Forelimb muscle (tissue), 1 donor: ENCODE data around the gene ZNF532. TPM values are rescaled to one million over a fixed set of nuclear protein-coding genes. Genes with fewer than 3 reads are reported as not detected.
A peak's percentile ranks its signal among the peaks of the same experiment; 100 is the strongest.
"Not testable (repeated sequence)": the region's sequence is repeated elsewhere in the genome, so short reads cannot be mapped to it uniquely, and the experiment has no call there.

ENCODE experiments used
- DNase-seq: peaks from one replicate; pipeline ENCODE4 v3.0.0-alpha.2; 2013; ENCODE audit warnings: low read depth
- polyA plus RNA-seq: library from polyadenylated mRNA; unstranded; fragments of 120-200 nt; gene quantifications from one replicate; pipeline ENCODE4 v1.2.1, GENCODE V29; 2013; ENCODE audit not compliant: insufficient read length

Gene ZNF532
- polyA plus RNA-seq, 1 donor: 54.2 TPM

- no peak for DNase-seq
Observed at GRCh38 chr18:59008302-59008974, 143.8 kb downstream of the ZNF532 start.

- DNase-seq: no peak
Observed at GRCh38 chr18:59009846-59010245, 145.2 kb downstream of the ZNF532 start.

- DNase-seq: no peak
Observed at GRCh38 chr18:59011289-59011688, 146.6 kb downstream of the ZNF532 start.

DNA sequence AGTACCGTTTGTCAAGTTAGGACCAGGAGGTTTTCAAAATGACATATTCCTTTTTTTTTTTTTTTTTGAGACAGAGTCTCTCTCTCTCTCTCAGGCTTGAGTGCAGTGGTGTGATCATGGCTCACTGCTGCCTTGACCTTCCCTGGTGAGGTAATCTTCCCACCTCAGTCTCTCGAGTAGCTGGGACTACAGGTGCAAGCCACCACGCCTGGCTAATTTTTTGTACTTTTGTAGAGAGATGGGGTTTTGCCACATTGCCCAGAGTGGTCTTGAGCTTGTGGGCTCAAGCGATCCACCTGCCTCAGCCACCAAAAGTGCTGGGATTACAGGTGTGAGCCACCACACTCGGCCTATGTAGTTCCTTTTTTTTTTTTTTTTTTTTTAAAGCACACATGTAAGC, 147.1 kb downstream of the ZNF532 start:
- DNase-seq: no peak

DNA sequence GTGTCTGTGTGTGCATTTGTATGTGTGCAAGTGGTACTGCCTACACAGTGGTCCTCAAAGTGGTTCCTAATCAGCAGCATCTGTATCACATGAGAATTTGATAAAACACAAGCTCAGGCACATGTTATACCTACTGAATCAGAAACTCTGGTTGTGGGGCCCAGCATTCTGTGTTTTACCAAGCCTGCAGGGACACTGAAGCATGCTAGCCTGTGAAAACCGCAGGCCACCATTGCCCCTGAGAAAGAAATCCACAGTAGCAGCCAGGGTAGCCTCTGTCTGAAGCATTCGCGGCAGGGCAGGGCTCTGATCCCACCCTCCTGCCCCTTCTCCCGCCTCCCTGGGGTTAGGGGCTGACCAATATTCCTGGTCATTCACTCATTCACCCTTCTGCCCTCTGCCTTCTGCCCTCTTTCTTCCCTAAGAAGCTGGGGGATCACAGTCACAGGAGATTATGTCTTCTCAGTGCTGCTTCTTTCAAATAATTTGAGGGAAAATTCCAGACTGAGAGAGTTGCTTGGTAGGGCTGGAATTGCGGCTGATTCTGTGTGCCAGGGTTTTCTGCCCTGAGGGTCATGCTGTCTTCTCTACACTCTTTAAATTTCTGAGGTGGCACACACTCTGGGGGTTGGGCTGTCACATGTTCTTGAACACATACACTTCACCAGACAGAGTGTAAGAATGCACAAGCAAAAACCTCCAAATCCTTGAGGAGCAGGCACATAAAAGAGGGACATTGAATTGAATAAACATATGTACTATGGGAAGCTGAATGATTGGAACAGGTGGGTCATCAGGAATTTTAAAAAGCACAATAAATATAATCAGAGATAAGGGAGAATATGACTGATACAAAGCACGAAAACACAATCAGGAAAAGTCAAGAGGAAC, 148.4 kb downstream of the ZNF532 start:
- no peak for DNase-seq

DNA sequence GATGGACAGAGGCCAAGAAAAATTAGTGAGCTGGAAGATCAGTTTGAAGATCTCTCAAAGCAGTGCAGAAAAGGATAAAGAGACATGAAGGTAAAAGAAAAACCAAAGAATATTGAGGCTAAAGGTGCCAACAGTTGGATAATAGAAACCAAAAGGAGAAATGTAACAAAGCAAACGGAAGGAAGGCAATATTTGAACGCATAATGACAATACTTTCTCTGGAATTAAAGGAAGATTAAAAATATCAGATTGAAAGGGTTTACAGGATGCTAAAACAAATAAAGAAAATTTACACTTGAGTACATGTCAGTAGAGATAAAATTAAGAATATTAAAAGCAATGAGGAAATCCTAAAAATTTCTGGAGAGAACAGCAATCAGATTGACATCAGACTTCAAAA, 149.1 kb downstream of the ZNF532 start:
- DNase-seq: no peak

DNA sequence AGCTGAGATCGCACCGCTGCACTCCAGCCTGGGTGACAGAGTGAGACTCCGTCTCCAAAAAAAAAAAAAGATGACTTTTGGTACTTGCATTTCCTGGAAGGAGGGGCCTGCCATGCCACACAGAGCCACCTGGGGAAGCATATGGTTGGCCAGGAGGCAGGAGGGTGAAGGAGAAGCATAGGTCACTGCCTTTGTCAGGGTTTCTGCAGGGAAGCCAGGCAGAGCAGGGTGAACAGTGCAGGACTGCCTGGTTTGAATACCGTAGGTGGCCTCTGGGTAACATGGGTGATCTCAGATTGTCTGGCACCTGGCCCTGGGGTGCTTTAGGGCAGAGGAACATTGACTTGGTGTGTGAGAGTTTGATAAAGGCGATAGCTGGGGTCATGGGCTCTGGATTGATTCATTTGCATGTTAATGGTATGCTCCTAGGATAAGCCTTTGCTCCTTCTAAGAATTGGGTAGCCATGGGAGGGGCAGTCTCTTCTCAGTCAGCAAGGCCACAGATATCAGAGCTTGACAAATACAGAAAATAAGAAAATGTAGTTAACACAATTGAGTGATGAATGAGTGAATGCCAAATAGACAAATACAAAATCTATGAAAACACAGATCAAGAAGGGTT, 151.0 kb downstream of the ZNF532 start:
- no peak for DNase-seq

GRCh38 chr18:59021500-59021899, 156.8 kb downstream of the ZNF532 start:
- DNase-seq: no peak

GRCh38 chr18:59022167-59022945, 157.7 kb downstream of the ZNF532 start:
- peak; percentile 36 for DNase-seq

- DNase-seq: no peak
Observed at GRCh38 chr18:59024829-59025228, 160.2 kb downstream of the ZNF532 start.

DNA sequence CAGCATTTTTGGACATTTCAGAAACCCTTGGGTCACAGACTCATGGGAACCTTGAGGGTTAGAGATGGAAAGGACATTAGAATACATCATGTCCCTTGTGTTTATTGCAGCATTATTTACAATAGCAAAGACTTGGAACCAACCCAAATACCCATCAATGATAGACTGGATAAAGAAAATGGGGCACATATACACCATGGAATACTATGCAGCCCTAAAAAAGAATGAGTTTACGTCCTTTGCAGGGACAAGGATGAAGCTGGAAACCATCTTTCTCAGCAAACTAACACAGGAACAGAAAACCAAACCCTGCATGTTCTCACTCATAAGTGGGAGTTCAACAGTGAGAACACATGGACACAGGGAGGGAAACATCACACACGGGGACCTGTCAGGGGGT, 160.9 kb downstream of the ZNF532 start:
- DNase-seq: not testable (repeated sequence)

- no peak for DNase-seq
Observed at GRCh38 chr18:59026364-59026763, 161.7 kb downstream of the ZNF532 start.

DNA sequence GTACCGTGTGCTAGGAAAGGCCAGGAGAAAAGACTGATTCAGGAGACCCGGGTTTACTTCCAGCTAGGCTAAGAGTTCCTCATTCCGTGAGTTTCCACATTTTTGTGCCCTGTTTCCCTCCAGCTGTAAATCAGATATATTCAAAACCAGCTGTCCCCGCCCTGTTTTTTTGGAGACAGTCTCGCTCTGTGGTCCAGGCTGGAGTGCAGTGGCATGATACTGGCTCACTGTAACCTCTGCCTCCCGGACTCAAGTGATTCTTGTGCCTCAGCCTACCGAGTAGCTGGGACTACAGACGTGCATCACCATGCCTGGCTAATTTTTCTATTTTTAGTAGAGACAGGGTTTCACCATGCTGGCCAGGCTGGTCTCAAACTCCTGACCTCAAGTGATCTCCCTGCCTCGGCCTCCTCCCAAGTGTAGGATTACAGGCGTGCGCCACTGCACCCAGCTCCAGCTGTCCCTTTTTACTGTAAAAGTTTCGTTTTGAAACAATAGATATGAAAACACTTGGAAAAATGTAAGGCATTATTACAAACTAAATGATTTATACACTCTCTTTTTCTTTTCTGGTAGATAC, 162.2 kb downstream of the ZNF532 start:
- DNase-seq: no peak

- no peak for DNase-seq
Observed at GRCh38 chr18:59029663-59030429, 165.2 kb downstream of the ZNF532 start.

DNA sequence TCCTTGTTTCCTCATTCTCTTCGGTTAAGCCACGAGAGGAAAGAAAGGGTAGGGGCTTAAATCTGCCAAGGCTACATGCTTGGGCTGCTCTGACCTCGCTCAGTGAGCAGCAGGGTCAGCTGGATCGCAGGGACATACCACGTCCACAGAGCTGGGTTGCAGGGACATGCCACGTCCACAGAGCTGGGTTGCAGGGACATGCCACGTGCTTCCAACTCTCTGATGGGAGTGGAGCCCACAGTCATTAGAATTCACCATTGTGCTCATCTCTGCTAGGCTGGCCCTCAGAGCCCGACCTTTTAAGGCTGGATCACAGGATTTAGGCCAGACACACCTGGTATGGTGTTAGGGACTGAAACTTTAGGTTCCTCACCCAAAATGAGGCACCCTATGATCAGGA, 167.6 kb downstream of the ZNF532 start:
- no peak for DNase-seq

GRCh38 chr18:59033359-59033758, 168.7 kb downstream of the ZNF532 start:
- no peak for DNase-seq

- no peak for DNase-seq
Observed at GRCh38 chr18:59033974-59034373, 169.3 kb downstream of the ZNF532 start.

GRCh38 chr18:59035591-59035990, 170.9 kb downstream of the ZNF532 start:
- no peak for DNase-seq
